GM12874 (cell line): Measurements from ENCODE around the gene PSMD10.

Source experiments
- CTCF ChIP-seq: IDR thresholded peaks from 2 replicates; pipeline ENCODE4 v1.5.1; 2011; ENCODE audit warnings: low read depth, mild to moderate bottlenecking, control low read depth, low read length, moderate library complexity; ENCODE audit not compliant: insufficient read depth

Gene PSMD10

GRCh38 chrX:108053218-108053617 is 38.1 kb downstream of the PSMD10 start:
- TF ChIP-seq CTCF, result no peak

- no peak for TF ChIP-seq CTCF
Observed at GRCh38 chrX:108049649-108050048, 41.7 kb downstream of the PSMD10 start.

GRCh38 chrX:108044554-108045256 is 46.6 kb downstream of the PSMD10 start, which contains the start of gene VSIG1:
Gene VSIG1 (plus strand): TSS chrX:108045065. CDS start chrX:108045131, 66 bp downstream.
- TF ChIP-seq CTCF, result no peak

- TF ChIP-seq CTCF, result no peak
Observed at GRCh38 chrX:108036298-108036973, 54.9 kb downstream of the PSMD10 start.

GRCh38 chrX:108034725-108035124 is 56.6 kb downstream of the PSMD10 start:
- no peak for TF ChIP-seq CTCF
